Ecto neural progenitor cell (in vitro differentiated cells): ENCODE results near the gene PHLDA1.
"Not testable (repeated sequence)": the region's sequence is repeated elsewhere in the genome, so short reads cannot be mapped to it uniquely, and the experiment has no call there.

Source experiments
- DNase-seq: peaks from one replicate; pipeline ENCODE4 v3.0.0-alpha.2; 2018; ENCODE audit warnings: low spot score

PHLDA1 gene

DNA sequence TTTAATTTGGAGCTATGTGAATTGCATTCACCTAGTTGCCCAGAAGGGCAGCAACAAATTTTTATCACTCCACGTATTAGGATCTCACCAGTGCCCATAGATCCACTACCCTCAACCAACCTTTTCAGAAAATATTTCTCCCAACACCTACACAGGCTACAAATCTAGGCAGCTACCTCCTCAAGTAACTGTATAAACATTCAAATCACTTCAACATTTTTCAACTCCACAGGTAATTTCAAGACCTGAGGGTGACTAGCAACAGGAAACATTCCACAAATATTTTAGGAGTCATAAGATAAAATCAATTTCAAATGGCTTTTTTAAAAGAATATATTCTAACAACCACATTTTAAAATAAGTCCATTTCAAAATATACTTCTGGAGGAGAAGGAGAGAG lies 12.9 kb downstream of the PHLDA1 start:
- no peak for DNase-seq

DNA sequence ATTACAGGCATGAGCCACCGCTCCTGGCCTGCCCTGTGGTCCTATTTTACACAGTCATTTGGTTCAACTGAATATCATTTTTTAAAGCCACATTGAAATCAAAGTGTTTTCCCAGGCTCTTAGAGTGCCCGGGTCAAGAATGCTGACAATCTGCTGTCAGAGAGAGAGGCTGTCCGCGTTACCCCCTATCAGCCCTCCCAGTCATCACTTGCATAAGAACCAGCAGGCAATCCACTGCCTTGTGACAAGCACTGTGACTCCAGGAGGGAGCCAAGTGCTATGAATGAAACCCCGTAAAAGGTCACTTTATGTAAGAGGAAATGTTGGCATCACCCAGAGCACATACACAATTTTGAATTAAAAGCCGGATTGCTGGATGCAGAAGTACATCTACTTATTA lies 13.5 kb downstream of the PHLDA1 start:
- no peak for DNase-seq

DNA sequence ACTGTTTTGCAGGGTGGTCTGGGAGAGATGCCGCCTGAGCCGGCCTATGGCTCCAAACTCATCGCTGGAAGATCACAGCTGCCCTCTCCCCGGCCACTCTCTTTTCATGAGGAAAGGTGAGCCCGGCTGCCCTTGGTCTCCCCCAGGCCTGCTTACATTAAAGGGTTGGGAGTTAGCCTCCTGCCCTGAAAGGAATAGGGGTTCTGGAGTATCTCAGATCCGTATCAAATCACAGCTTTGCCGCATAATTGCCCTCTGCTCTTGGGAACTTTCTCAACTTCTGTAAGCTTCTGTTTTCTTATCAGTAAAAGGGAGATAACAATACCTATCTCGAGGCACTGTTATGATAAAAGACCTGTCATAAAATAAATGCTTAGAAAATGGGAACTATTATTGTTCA lies 17.6 kb downstream of the PHLDA1 start:
- no peak for DNase-seq

DNA sequence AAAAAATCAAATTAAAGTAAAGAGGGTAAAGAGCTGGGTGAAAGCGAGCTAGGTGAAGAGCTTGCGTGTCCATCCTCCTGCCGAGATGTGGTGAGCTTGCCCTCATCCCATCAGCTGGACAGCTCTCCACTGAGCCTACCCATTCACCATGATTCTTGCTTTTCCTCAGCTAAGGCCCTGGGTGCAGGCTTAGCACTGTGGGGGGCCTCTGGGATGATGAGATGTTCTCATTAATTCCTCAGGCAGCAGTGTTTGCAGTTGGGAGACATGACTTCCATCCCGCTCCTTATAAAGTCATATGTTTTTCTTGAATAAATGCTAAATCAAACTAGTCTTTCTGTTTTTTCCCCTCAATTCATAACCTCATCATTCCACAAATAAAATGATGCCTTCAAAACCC lies 18.0 kb downstream of the PHLDA1 start:
- DNase-seq, result no peak

DNA sequence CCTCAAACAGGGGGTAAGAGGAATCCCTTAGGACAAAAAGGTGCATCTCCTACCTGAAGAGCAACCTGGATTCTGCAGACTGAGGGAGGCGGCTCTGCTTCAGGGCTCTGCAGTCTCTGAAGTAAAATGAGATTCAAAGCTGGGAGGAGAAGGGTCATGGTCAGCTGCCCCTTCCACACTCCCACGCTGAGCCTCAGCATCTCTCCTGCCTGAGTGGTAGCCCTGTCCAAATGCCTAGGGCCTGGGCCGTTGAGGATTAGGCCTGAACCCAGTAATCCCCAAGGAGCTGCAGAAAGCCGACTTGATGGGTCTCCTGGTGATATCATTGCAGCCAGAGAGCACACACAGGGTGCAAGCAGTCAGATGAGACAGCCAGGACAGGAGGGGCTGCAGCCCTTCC lies 18.9 kb downstream of the PHLDA1 start:
- DNase-seq, result no peak

- no peak for DNase-seq
Observed at GRCh38 chr12:76010732-76011458, 20.7 kb downstream of the PHLDA1 start.

- no peak for DNase-seq
Observed at GRCh38 chr12:76008428-76008827, 23.1 kb downstream of the PHLDA1 start.

GRCh38 chr12:76007640-76008039 lies 23.9 kb downstream of the PHLDA1 start:
- no peak for DNase-seq

- DNase-seq, result no peak
Observed at GRCh38 chr12:76006028-76006925, 25.3 kb downstream of the PHLDA1 start.

DNA sequence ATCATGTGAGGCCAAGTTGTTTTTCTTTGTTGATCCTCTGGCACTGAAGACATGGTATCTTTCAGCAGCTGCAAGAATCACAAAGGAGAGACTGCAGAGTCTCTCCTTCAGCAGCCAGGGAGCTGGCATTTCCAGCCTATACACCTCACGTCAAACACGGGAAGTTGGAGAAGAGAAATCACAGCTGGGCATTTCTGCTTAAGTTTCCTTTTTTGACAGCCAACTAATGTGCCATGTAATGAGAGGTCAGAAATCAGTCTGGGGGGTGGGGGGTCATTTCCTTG lies 28.3 kb downstream of the PHLDA1 start:
- DNase-seq, result no peak

GRCh38 chr12:76002598-76003354 lies 28.8 kb downstream of the PHLDA1 start:
- no peak for DNase-seq

GRCh38 chr12:75998292-75999063 lies 33.1 kb downstream of the PHLDA1 start:
- DNase-seq, result no peak

- no peak for DNase-seq
Observed at GRCh38 chr12:75997658-75998057, 33.9 kb downstream of the PHLDA1 start.

- no peak for DNase-seq
Observed at GRCh38 chr12:75996861-75997447, 34.6 kb downstream of the PHLDA1 start.

- DNase-seq, result no peak
Observed at GRCh38 chr12:75995691-75996090, 35.9 kb downstream of the PHLDA1 start.

DNA sequence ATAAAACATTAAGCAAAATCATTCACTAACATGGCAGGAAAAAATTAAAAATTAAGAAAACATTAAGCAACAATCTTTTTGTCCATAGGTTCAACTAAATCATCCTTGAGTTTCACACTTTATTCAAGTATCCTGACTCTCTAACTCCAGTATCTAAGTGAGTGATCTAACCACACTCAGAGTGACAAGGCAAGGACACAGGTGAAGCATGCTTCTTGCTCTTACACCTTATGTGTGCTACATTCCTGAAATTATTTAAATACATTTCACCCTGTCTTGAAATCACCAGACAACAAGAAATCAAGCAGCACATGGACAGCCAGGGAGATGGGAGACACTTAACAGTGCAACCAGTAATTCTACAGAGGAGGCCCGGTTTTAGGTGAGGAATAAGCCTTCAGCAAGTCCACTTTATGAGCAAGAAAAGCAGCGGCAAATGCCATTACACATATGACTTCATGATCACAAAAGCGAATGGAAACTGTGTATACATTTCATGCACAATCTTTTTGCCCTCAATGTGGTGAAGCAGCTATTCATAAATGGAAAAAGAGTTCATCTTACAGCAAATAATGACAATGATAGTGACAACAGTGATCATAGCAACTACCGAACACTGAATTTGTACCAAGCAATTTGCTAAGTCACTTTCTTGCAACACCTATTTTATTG lies 37.4 kb downstream of the PHLDA1 start:
- DNase-seq, result no peak

GRCh38 chr12:75991753-75992152 lies 39.8 kb downstream of the PHLDA1 start:
- no peak for DNase-seq

DNA sequence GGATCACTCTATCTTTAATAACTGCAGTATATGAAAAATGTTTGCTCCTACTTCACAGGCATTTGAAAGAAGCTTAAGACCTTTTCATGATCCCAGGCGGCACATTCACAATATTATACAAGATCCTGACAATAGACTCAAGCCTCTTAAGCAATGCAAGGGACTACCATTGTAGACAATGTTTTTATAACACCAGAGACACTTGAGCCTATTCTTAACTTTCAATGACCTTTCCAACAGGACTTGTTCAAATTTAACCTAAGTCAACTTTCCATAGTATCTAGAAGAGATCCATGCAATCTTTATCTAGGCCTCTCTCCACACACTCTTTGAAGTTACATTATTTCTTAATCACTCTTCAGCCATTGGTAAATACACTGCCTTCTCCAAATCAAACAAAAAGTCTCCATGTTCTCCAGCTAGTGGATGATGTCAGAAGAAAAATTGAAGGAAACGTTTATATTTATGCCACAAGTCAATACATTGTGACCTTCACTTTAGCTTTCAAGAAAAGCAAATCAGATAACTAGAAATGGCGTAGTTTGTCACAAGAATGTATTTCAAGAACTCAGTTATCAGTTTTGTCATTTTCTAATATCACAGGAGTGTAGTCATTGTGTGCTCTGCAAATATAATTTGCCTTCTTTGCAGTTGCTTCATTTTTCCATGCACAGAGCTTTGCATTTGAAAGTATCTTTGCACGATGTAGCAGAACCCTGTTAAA lies 41.2 kb downstream of the PHLDA1 start:
- DNase-seq, result no peak

DNA sequence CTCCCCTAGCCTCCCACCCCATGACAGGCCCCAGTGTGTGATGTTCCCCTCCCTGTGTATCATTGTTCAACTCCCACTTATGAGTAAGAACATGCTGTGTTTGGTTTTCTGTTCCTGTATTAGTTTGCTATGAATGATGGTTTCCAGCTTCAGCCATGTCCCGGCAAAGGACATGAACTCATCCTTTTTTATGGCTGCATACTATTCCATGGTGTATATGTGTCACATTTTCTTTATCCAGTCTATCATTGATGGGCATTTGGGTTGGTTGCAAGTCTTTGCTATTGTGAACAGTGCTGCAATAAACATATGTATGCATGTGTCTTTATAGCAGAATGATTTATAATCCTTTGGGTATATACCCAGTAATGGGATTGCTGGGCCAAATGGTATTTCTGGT lies 43.9 kb downstream of the PHLDA1 start:
- not testable (repeated sequence) for DNase-seq

DNA sequence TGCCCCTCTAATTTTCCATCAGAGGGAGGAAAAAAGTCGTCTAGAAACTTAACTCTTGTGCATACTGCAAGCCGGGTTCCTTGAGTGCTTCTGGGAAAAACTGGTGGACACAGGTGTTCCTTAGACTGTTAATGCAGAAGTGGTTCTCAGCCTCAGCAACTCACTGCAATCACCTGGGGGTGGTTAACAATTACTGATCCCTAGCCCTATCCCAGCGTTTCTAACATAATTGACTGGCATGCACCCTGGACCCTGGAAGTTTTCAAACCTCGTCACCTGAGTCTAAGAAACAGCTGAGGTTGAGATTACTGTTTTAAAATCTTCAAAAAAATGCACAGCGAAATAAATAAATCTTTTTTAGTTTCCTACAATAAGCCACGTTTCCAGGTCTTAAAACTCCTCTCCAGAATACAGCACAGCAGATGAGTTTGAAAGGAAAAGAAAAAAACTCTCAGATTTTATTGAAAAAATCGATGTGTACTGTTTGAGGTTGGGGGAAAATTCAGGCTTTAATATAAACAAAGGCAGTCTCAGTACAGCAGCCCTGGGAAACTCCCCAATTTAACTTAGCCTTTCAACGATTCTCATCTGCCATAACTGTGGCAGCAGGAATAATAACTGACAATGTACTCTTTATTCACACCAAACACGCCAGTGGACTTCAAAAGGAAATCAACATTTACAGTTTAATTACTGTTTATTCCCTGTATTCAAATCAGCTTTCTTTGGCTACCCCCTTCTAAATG lies 45.4 kb downstream of the PHLDA1 start:
- DNase-seq, result no peak
